SU-DHL-6 (cell line): ENCODE measurements around the gene SPHK1.

Experiments
- H2AFZ ChIP-seq: fragments of 200-600 bp; sonication (generic); 2 replicates; pipeline ENCODE4 v1.6.1; 2014; ENCODE audit warnings: low read depth, mild to moderate bottlenecking, moderate library complexity, mixed read lengths, antibody characterized with exemption, low read length; ENCODE audit not compliant: severe bottlenecking
- H3F3A ChIP-seq: fragments of 200-600 bp; shearing (Covaris generic); 2 replicates; pipeline ENCODE4 v1.6.0; 2016; ENCODE audit warnings: antibody characterized with exemption, mild to moderate bottlenecking; ENCODE audit not compliant: insufficient read depth
- H3K27ac ChIP-seq: fragments of 200-600 bp; sonication (generic); 2 replicates; pipeline ENCODE4 v1.5.1; 2016; ENCODE audit warnings: low read depth, mild to moderate bottlenecking, low read length, moderate library complexity, mixed read lengths
- H3K27me3 ChIP-seq: fragments of 200-600 bp; sonication (generic), shearing (Covaris generic); 2 replicates; pipeline ENCODE4 v1.6.0; 2014; ENCODE audit warnings: mild to moderate bottlenecking, low read length
- H3K36me3 ChIP-seq: fragments of 200-600 bp; sonication (generic); 2 replicates; pipeline ENCODE4 v1.6.1; 2014; ENCODE audit warnings: mild to moderate bottlenecking, low read length, mixed read lengths
- H3K4me2 ChIP-seq: fragments of 300-600, 200-600 bp; shearing (Covaris generic), sonication (generic); 2 replicates; pipeline ENCODE4 v1.6.0; 2014; ENCODE audit warnings: low read length, low read depth, mild to moderate bottlenecking; ENCODE audit not compliant: poor library complexity, severe bottlenecking
- H3K4me3 ChIP-seq: fragments of 200-600 bp; sonication (generic); 2 replicates; pipeline ENCODE4 v1.5.1; 2014; ENCODE audit warnings: antibody characterized with exemption, low read length, mild to moderate bottlenecking, mixed read lengths; ENCODE audit not compliant: insufficient read depth, poor library complexity, severe bottlenecking
- H3K79me2 ChIP-seq: fragments of 200-600 bp; sonication (generic); 2 replicates; pipeline ENCODE4 v1.6.1; 2014; ENCODE audit warnings: mild to moderate bottlenecking, low read length, moderate library complexity; ENCODE audit not compliant: insufficient read depth
- H3K9ac ChIP-seq: fragments of 200-600 bp; sonication (generic); 2 replicates; pipeline ENCODE4 v1.7.0; 2014; ENCODE audit warnings: mild to moderate bottlenecking, low read length
- H3K9me2 ChIP-seq: fragments of 200-600 bp; sonication (generic); replicated peaks from 2 replicates; pipeline ENCODE4 v1.6.1; 2014; ENCODE audit warnings: low read length; ENCODE audit not compliant: insufficient read depth
- H3K9me3 ChIP-seq: fragments of 200-600 bp; sonication (generic); 2 replicates; pipeline ENCODE4 v1.6.1; 2014; ENCODE audit warnings: low read length, mixed read lengths; ENCODE audit not compliant: insufficient read depth
- H4K20me1 ChIP-seq: fragments of 200-600 bp; sonication (generic); 2 replicates; pipeline ENCODE4 v1.6.1; 2014; ENCODE audit warnings: low read depth, mild to moderate bottlenecking, antibody characterized with exemption, low read length, moderate library complexity, mixed read lengths
- EZH2phosphoT487 ChIP-seq: fragments of 200-600 bp; sonication (generic), shearing (Covaris generic); conservative IDR thresholded peaks from 2 replicates; pipeline ENCODE4 v1.6.1; 2018; ENCODE audit warnings: mild to moderate bottlenecking, antibody characterized with exemption, low read length, moderate library complexity, mixed read lengths
- TF ChIP-seq, protein P1 (sequence below): fragments of 200-600 bp; sonication (generic); IDR thresholded peaks from one replicate; pipeline ENCODE4 v1.5.1; 2017; ENCODE audit warnings: antibody characterized with exemption, mild to moderate bottlenecking, low read length, moderate library complexity; ENCODE audit not compliant: insufficient read depth, poor library complexity, severe bottlenecking

The SPHK1 gene

DNA sequence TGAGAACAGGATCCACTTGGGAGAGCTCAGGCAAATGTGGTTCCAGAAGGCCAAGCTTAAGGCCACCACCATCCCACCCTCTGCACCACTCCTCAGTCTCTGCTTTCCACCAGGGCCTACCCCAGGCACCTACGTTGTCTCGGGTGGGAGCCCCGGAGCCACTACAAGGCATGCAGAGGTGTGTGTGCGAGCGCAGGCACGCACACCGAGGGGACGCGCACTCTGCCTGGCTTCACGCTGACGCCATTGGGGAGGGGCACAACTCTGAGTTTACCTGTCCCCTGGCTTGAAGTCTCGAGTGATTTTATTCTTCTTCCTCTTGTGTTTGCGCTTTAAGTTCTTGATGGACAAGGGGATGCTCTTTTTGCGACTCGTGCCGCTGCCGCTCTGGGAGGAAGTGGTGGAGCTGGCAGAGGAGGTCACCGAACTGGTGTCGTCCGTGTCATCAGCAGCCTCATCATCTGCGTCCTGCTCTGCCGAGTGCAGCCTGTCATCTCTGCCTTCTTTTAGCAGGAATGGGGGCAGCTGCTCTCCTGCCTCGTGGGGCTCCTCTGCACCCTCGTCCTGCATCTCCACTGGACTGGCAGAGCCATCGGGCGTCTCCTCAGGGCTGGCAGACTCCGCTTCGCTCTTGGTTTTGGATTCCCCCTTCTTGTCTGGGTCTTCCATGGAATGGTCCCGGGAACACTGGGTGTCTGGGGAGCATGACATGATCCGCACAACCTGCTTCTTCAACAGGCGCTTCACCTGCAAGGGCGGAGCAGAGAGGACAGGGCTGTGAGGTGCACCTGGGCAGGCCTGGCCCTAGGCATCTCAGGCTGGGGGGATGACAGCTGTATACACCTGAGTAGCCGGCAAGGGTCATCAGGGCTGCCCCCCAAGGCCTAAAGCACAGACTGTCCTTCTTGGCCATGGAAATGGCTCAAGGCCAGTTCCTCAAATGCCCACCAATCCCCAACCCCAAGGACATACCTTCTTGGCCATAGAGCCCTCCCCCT is 15.1 kb downstream of the SPHK1 start:
- TF ChIP-seq EZH2phosphoT487, result no peak
- TF ChIP-seq, protein P1, sequence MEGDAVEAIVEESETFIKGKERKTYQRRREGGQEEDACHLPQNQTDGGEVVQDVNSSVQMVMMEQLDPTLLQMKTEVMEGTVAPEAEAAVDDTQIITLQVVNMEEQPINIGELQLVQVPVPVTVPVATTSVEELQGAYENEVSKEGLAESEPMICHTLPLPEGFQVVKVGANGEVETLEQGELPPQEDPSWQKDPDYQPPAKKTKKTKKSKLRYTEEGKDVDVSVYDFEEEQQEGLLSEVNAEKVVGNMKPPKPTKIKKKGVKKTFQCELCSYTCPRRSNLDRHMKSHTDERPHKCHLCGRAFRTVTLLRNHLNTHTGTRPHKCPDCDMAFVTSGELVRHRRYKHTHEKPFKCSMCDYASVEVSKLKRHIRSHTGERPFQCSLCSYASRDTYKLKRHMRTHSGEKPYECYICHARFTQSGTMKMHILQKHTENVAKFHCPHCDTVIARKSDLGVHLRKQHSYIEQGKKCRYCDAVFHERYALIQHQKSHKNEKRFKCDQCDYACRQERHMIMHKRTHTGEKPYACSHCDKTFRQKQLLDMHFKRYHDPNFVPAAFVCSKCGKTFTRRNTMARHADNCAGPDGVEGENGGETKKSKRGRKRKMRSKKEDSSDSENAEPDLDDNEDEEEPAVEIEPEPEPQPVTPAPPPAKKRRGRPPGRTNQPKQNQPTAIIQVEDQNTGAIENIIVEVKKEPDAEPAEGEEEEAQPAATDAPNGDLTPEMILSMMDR, result no peak
- no peaks in the 10 kb centered on the region for H4K20me1 ChIP-seq
- H3F3A ChIP-seq, result no peaks in the 10 kb centered on the region

GRCh38 chr17:76402711-76403110 is 18.3 kb downstream of the SPHK1 start:
- Histone ChIP-seq H2AFZ (no peak overlapping the region), H4K20me1 (no peaks in the 10 kb centered on the region), H3K4me2 (no peak overlapping the region), H3K79me2 (no peaks in the 10 kb centered on the region), H3F3A (no peaks in the 10 kb centered on the region), H3K27ac (no peak overlapping the region), H3K9ac (no peak overlapping the region), H3K9me3 (no peaks in the 10 kb centered on the region), H3K4me3 (no peak overlapping the region), H3K9me2 (no peaks in the 10 kb centered on the region), H3K27me3 (no peaks in the 10 kb centered on the region), H3K36me3 (no peaks in the 10 kb centered on the region)
- TF ChIP-seq, protein P1, result no peak
- TF ChIP-seq EZH2phosphoT487, result no peak

More for the DNA sequence above, 15.1 kb downstream of the SPHK1 start:
- H3K9ac ChIP-seq, result no peak overlapping the region
- H3K9me2 ChIP-seq, result no peaks in the 10 kb centered on the region
- no peaks in the 10 kb centered on the region for H3K27me3 ChIP-seq
- no peak overlapping the region for H3K4me2 ChIP-seq
- H3K4me3 ChIP-seq, result no peak overlapping the region
- H3K9me3 ChIP-seq, result no peaks in the 10 kb centered on the region
- H3K27ac ChIP-seq, result no peak overlapping the region
- no peaks in the 10 kb centered on the region for H3K79me2 ChIP-seq
- no peaks in the 10 kb centered on the region for H3K36me3 ChIP-seq
- H2AFZ ChIP-seq, result no peak overlapping the region

- no peak for TF ChIP-seq EZH2phosphoT487
- TF ChIP-seq, protein P1, result no peak
- H3K4me3 ChIP-seq, result no peak overlapping the region
- no peaks in the 10 kb centered on the region for H3F3A ChIP-seq
- H2AFZ ChIP-seq, result no peak overlapping the region
- no peaks in the 10 kb centered on the region for H3K36me3 ChIP-seq
- H3K4me2 ChIP-seq, result no peak overlapping the region
- no peaks in the 10 kb centered on the region for H3K9me2 ChIP-seq
- no peak overlapping the region for H3K27ac ChIP-seq
- H3K27me3 ChIP-seq, result no peaks in the 10 kb centered on the region
- H4K20me1 ChIP-seq, result no peaks in the 10 kb centered on the region
- no peaks in the 10 kb centered on the region for H3K9me3 ChIP-seq
- no peaks in the 10 kb centered on the region for H3K79me2 ChIP-seq
- H3K9ac ChIP-seq, result no peak overlapping the region
These were observed 19.8 kb downstream of the SPHK1 start for GRCh38 chr17:76404256-76404655.
